Psoas muscle (tissue), 8 donors: Measurements from ENCODE around the gene CSRP2. TPM values are rescaled to one million over a fixed set of nuclear protein-coding genes. Genes with fewer than 3 reads are reported as not detected.

Source experiments
- ATAC-seq, 4 donors: fragments of 200-7000 bp; cut with Tn5 transposase; one replicate each; pipeline ENCODE4 v1.9.1; 2020; ENCODE audit warnings: moderate library complexity in 3 of 4, mild to moderate bottlenecking in 2 of 4
- DNase-seq, 2 donors: peaks; one replicate each; pipeline ENCODE4 v3.0.0-alpha.2; 2020
- H3K27ac ChIP-seq: fragments of 200-600 bp; one replicate; pipeline ENCODE4 v1.8.0; 2022
- H3K27me3 ChIP-seq, 3 donors: fragments of 200-600 bp in 1 of 3; one replicate each; pipeline versions ENCODE4 v1.6.1 to v1.8.0; 2013 to 2022; ENCODE audit warnings: low read length in 2 of 3, mild to moderate bottlenecking in 2 of 3, moderate library complexity in 1 of 3; ENCODE audit not compliant: insufficient read depth in 3 of 3
- H3K36me3 ChIP-seq, 2 donors: fragments of 200-600 bp in 1 of 2; one replicate each; pipeline versions ENCODE4 v1.6.1 to v1.8.0; 2013 to 2022; ENCODE audit warnings: low read depth in 1 of 2, mild to moderate bottlenecking in 1 of 2, moderate library complexity in 1 of 2; ENCODE audit not compliant: insufficient read depth in 1 of 2
- H3K4me1 ChIP-seq: fragments of 200-600 bp; one replicate; pipeline ENCODE4 v1.8.0; 2022
- H3K4me3 ChIP-seq: fragments of 200-600 bp; one replicate; pipeline ENCODE4 v1.8.0; 2022; ENCODE audit warnings: mild to moderate bottlenecking
- H3K9me3 ChIP-seq: fragments of 200-600 bp; one replicate; pipeline ENCODE4 v1.8.0; 2022
- CTCF ChIP-seq: fragments of 200-600 bp; IDR thresholded peaks from one replicate; pipeline ENCODE4 v1.8.0; 2022; ENCODE audit warnings: antibody characterized with exemption
- WGBS, 3 donors: extraction: QIAGEN DNeasy Blood & Tissue Kit; methylation state at CpG; one replicate each; pipeline versions ENCODE4 v1.1.6 to v1.1.7; 2013; 5-methylcytosine and 5-hydroxymethylcytosine counted together
- intact Hi-C, 2 donors: fragments of 100-400 bp; cut with DNase I; formaldehyde crosslinking; loops; one replicate each; pipeline versions ENCODE4 v1.11.0 to v1.14.2; 2022
- long read RNA-seq, 2 donors: library from polyadenylated mRNA; unstranded; transcript quantifications; one replicate each; pipeline ENCODE4 v2.0.0, GENCODE V29; 2021
- polyA plus RNA-seq, 3 donors: library from polyadenylated mRNA; stranded (reverse); fragments of 200-250 nt; gene quantifications; one replicate each; pipeline ENCODE4 v1.2.3, GENCODE V29; 2013
- total RNA-seq, 4 donors: library from RNA; stranded (reverse); fragmentation: NEBNext Ultra II Directional in 2 of 4; extraction: Animal tissue kit (Norgen Biotek cat#: 25700) in 2 of 4; gene quantifications; one replicate each; pipeline versions ENCODE4 v1.2.1 to v1.2.4, GENCODE V29; 2021 to 2023
- donor health status: healthy with polysubstance abuse.
- donor health status: DM: no; HTN: no; CAD: no; lungs with moderate emphysema.
- donor health status: Bipolar disorder and iron deficiency.
- donor health status: healthy.
- donor health status: DM: yes; HTN: yes; CAD: no.
- donor health status: DM: no; HTN: no; CAD: no.
- donor health status: DM: no; HTN: no; CAD: no.
- donor health status: DM: yes; HTN: yes; CAD: no.

CSRP2 gene
- total RNA-seq = 10 to 100 TPM in 1 of 4 donors, 1 to 10 TPM in 3; 5.2 to 22.3 (median 6.9) TPM
- 10 to 100 TPM; 11.4 to 16.6 (median 16.3) TPM for polyA plus RNA-seq
- long read RNA-seq, donor 1, partial matches to known transcripts = 0 of 4 reads
- long read RNA-seq, donor 1, other reads (novel, unspliced or antisense) = 0 of 4 reads
- long read RNA-seq, donor 2, partial matches to known transcripts = 0 of 4 reads
- long read RNA-seq, donor 2, other reads (novel, unspliced or antisense) = 0 of 4 reads

GRCh38 chr12:76878899-76879709 is at the start of gene CSRP2:
Gene CSRP2 (minus strand): TSS chr12:76879019. CDS start chr12:76866260, 12,759 bp downstream.
- ATAC-seq (peak; percentile 91 to 99 (median 96)), DNase-seq (peak; percentile 87 to 91)
- TF ChIP-seq CTCF = peak; percentile 19
- Histone ChIP-seq H3K36me3 (no peaks in the 10 kb centered on the region), H3K27ac (peak within 1 kb of the TSS; percentile 82), H3K4me1 (no peaks in the 10 kb centered on the region), H3K27me3 (no peaks in the 10 kb centered on the region), H3K9me3 (no peaks in the 10 kb centered on the region), H3K4me3 (peak within 1 kb of the TSS; percentile 83)
- intact Hi-C loops = no loop called here
- whole genome bisulfite sequencing, 3 donors = 1 to 2% (median 1%) methylated on average over 53 to 71 of the region's 71 CpGs

GRCh38 chr12:76927170-76927784 is 48.5 kb upstream of the CSRP2 start:
- no peak for ATAC-seq
- Histone ChIP-seq H3K4me3 (no peak overlapping the region), H3K9me3 (no peaks in the 10 kb centered on the region), H3K4me1 (no peaks in the 10 kb centered on the region), H3K36me3 (no peaks in the 10 kb centered on the region), H3K27ac (no peak overlapping the region), H3K27me3 (no peaks in the 10 kb centered on the region)
- WGBS, 3 donors = 67 to 80% (median 77%) methylated on average over 2 of the region's 2 CpGs
- TF ChIP-seq CTCF = peak; percentile 16
- no peak for DNase-seq
- intact Hi-C loops = no loop called here

GRCh38 chr12:76925135-76925534 is 46.3 kb upstream of the CSRP2 start:
- Histone ChIP-seq H3K27me3 (no peaks in the 10 kb centered on the region), H3K4me1 (no peaks in the 10 kb centered on the region), H3K9me3 (no peaks in the 10 kb centered on the region), H3K27ac (no peak overlapping the region), H3K36me3 (no peaks in the 10 kb centered on the region), H3K4me3 (no peak overlapping the region)
- DNase-seq (no peak), ATAC-seq (no peak)
- 34 to 62% (median 42%) methylated on average over 1 of the region's 1 CpG for WGBS, 3 donors
- no peak for TF ChIP-seq CTCF
- intact Hi-C loops = no loop called here

GRCh38 chr12:76922866-76923265 is 44.0 kb upstream of the CSRP2 start:
- H3K27ac ChIP-seq = no peak overlapping the region
- intact Hi-C loops = no loop called here

More at GRCh38 chr12:76922866-76923265, 44.0 kb upstream of the CSRP2 start:
- Histone ChIP-seq H3K4me1 (no peaks in the 10 kb centered on the region), H3K27me3 (no peaks in the 10 kb centered on the region), H3K36me3 (no peaks in the 10 kb centered on the region), H3K9me3 (no peaks in the 10 kb centered on the region), H3K4me3 (no peak overlapping the region)
- no peak for ATAC-seq
- no peak for DNase-seq
- WGBS, 3 donors = 19 to 31% (median 30%) methylated on average over 2 of the region's 2 CpGs
- no peak for TF ChIP-seq CTCF
